HG03521 (cell line): ENCODE data around the gene CLEC9A.

Experiments used
- ATAC-seq: cut with Tn5 transposase; IDR thresholded peaks from one replicate; pipeline ENCODE4 v1.9.1; 2021; ENCODE audit warnings: mild to moderate bottlenecking, moderate library complexity; ENCODE audit not compliant: unreplicated experiment

CLEC9A gene

GRCh38 chr12:10102322-10102721 lies 71.8 kb downstream of the CLEC9A start:
- ATAC-seq = no peak

DNA sequence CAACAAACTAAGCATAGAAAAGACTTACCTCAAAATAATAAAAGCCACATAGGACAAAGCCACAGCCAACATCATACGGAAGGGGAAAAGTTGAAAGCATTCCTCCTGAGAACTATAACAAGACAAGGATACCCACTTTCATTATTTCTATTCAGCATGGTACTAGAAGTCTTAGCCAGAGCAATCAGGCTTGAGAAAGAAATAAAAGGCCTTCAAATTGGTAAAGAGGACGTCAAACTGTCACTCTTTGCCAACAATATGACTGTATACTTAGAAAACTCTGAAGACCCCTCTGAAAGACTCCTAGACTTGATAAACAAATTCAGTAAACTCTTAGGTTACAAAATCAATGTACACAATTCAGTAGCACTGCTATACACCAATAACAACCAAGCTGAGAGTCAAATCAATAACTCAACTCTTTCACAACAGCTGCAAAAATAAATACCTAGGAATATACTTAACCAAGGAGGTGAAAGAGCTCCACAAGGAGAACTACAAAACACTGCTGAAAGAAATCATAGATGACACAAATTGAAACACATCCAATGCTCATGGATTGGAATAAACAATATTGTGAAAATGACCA lies 79.9 kb downstream of the CLEC9A start:
- no peak for ATAC-seq

GRCh38 chr12:10111451-10111850 lies 81.0 kb downstream of the CLEC9A start:
- ATAC-seq = no peak

DNA sequence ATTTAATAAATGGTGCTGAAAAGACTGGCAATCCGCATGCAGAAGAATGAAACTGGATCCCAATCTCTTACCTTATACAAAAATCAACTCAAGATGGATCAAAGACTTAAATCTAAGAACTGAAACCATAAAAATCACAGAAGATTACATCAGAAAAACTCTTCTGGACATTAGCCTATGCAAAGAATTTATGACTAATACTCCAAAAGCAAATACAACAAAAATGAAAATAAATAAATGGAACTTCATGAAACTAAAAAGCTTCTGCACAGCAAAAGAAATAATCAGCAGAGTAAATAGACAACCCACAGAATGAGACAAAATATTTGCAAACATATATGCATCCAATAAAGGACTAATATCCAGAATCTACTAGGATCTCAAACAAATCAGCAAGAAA lies 82.6 kb downstream of the CLEC9A start:
- ATAC-seq = no peak

- ATAC-seq = no peak
Measured at GRCh38 chr12:10113920-10114319, 83.4 kb downstream of the CLEC9A start.

DNA sequence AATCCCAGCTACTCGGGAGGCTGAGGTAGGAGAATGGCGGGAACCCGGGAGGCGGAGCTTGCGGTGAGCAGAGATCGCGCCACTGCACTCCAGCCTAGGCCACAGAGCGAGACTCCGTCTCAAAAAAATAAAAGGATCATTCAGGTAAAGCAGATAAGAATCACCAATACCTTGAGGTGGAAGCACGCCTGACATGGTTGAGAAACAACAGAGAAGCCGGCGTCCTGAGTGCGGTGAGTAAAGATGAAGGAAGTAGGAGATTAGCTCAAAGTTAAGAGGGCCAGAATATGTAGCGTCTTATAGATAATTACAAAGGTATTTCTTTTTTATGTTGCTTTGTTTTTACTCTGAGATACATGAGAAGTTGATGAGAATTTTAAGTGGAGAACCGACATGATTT lies 84.8 kb downstream of the CLEC9A start:
- no peak for ATAC-seq
